ENCODE measurements around the gene EID2B.

GRCh38 chr19:39566064-39566463 is 33.4 kb upstream of the EID2B start:
- TF ChIP-seq CTCF (IDR thresholded peaks at IDR 0.05) (no peak), ZFX (IDR thresholded peaks at IDR 0.05; ENCODE audit: borderline replicate concordance) (no peak)
